ENCODE data around the gene ZNF428. TPM values are rescaled to one million over a fixed set of nuclear protein-coding genes. Genes with fewer than 3 reads are reported as not detected.

ZNF428 gene
- total and polyA plus RNA-seq, 2 of the 8 experiments (the other 6 are each of a cell fraction or from before 2014, with no cell fraction given) = 7.8 to 16.7 TPM

Small RNAs within 50 kb of the gene (small RNA-seq; reads per million reads assigned to genes)
- not detected for gene RN7SL368P (ENCODE audit: insufficient read depth)

Other genes with a start within 250 kb of the ZNF428 start
- not detected in 2 replicates for gene TEX101, start 204.7 kb downstream of the ZNF428 start, total RNA-seq (2021; fragmentation: NEBNext Ultra II Directional; extraction: Animal tissue kit (Norgen Biotek cat#: 25700))
- gene TEX101, start 204.7 kb downstream of the ZNF428 start, polyA plus RNA-seq (2011; rRNA removed) = 0.06 and 0.12 TPM in 2 replicates
- 4.0 and 4.1 TPM in 2 replicates for gene LYPD3, start 154.0 kb downstream of the ZNF428 start, total RNA-seq (2021; fragmentation: NEBNext Ultra II Directional; extraction: Animal tissue kit (Norgen Biotek cat#: 25700))
- 16.4 and 18.4 TPM in 2 replicates for gene LYPD3, start 154.0 kb downstream of the ZNF428 start, polyA plus RNA-seq (2011; rRNA removed)
- 7.5 and 8.5 TPM in 2 replicates for gene PHLDB3, start 114.9 kb downstream of the ZNF428 start, total RNA-seq (2021; fragmentation: NEBNext Ultra II Directional; extraction: Animal tissue kit (Norgen Biotek cat#: 25700))
- gene PHLDB3, start 114.9 kb downstream of the ZNF428 start, polyA plus RNA-seq (2011; rRNA removed) = 4.0 and 6.5 TPM in 2 replicates
- gene ETHE1, start 92.4 kb downstream of the ZNF428 start, total RNA-seq (2021; fragmentation: NEBNext Ultra II Directional; extraction: Animal tissue kit (Norgen Biotek cat#: 25700)) = 18.6 and 19.9 TPM in 2 replicates
- 92.7 and 96.0 TPM in 2 replicates for gene ETHE1, start 92.4 kb downstream of the ZNF428 start, polyA plus RNA-seq (2011; rRNA removed)
- gene ZNF575, start 86.4 kb downstream of the ZNF428 start, total RNA-seq (2021; fragmentation: NEBNext Ultra II Directional; extraction: Animal tissue kit (Norgen Biotek cat#: 25700)) = not detected in 2 replicates
- gene ZNF575, start 86.4 kb downstream of the ZNF428 start, polyA plus RNA-seq (2011; rRNA removed) = 0.05 and 0.16 TPM in 2 replicates
- 42.5 and 48.5 TPM in 2 replicates for gene XRCC1, start 44.1 kb downstream of the ZNF428 start, total RNA-seq (2021; fragmentation: NEBNext Ultra II Directional; extraction: Animal tissue kit (Norgen Biotek cat#: 25700))
- gene XRCC1, start 44.1 kb downstream of the ZNF428 start, polyA plus RNA-seq (2011; rRNA removed) = 44.4 and 57.9 TPM in 2 replicates
- 7.5 and 9.2 TPM in 2 replicates for gene PINLYP, start 43.8 kb downstream of the ZNF428 start, total RNA-seq (2021; fragmentation: NEBNext Ultra II Directional; extraction: Animal tissue kit (Norgen Biotek cat#: 25700))
- gene PINLYP, start 43.8 kb downstream of the ZNF428 start, polyA plus RNA-seq (2011; rRNA removed) = 27.1 and 31.3 TPM in 2 replicates
- gene IRGQ, start 23.5 kb downstream of the ZNF428 start, total RNA-seq (2021; fragmentation: NEBNext Ultra II Directional; extraction: Animal tissue kit (Norgen Biotek cat#: 25700)) = 39.9 and 42.9 TPM in 2 replicates
- 10.5 and 16.0 TPM in 2 replicates for gene IRGQ, start 23.5 kb downstream of the ZNF428 start, polyA plus RNA-seq (2011; rRNA removed)
- gene ZNF576, start 23.0 kb downstream of the ZNF428 start, total RNA-seq (2021; fragmentation: NEBNext Ultra II Directional; extraction: Animal tissue kit (Norgen Biotek cat#: 25700)) = 13.6 and 14.7 TPM in 2 replicates
- 32.4 and 35.9 TPM in 2 replicates for gene ZNF576, start 23.0 kb downstream of the ZNF428 start, polyA plus RNA-seq (2011; rRNA removed)
- gene SRRM5, start 7.5 kb downstream of the ZNF428 start, total RNA-seq (2021; fragmentation: NEBNext Ultra II Directional; extraction: Animal tissue kit (Norgen Biotek cat#: 25700)) = 0.11 and 0.25 TPM in 2 replicates
- 0.06 and 0.16 TPM in 2 replicates for gene SRRM5, start 7.5 kb downstream of the ZNF428 start, polyA plus RNA-seq (2011; rRNA removed)
- gene CADM4, start 20.2 kb upstream of the ZNF428 start, total RNA-seq (2021; fragmentation: NEBNext Ultra II Directional; extraction: Animal tissue kit (Norgen Biotek cat#: 25700)) = 23.1 and 25.0 TPM in 2 replicates
- 13.5 and 20.7 TPM in 2 replicates for gene CADM4, start 20.2 kb upstream of the ZNF428 start, polyA plus RNA-seq (2011; rRNA removed)
- gene PLAUR, start 50.5 kb upstream of the ZNF428 start, total RNA-seq (2021; fragmentation: NEBNext Ultra II Directional; extraction: Animal tissue kit (Norgen Biotek cat#: 25700)) = 22.9 and 23.0 TPM in 2 replicates
- 23.4 and 29.8 TPM in 2 replicates for gene PLAUR, start 50.5 kb upstream of the ZNF428 start, polyA plus RNA-seq (2011; rRNA removed)
- gene IRGC, start 96.4 kb upstream of the ZNF428 start, total RNA-seq (2021; fragmentation: NEBNext Ultra II Directional; extraction: Animal tissue kit (Norgen Biotek cat#: 25700)) = not detected in 2 replicates
- gene IRGC, start 96.4 kb upstream of the ZNF428 start, polyA plus RNA-seq (2011; rRNA removed) = not detected in 2 replicates
- 28.7 and 34.0 TPM in 2 replicates for gene SMG9, start 135.3 kb upstream of the ZNF428 start, total RNA-seq (2021; fragmentation: NEBNext Ultra II Directional; extraction: Animal tissue kit (Norgen Biotek cat#: 25700))
- 20.4 and 25.6 TPM in 2 replicates for gene SMG9, start 135.3 kb upstream of the ZNF428 start, polyA plus RNA-seq (2011; rRNA removed)
- 0.78 and 1.0 TPM in 2 replicates for gene KCNN4, start 161.3 kb upstream of the ZNF428 start, total RNA-seq (2021; fragmentation: NEBNext Ultra II Directional; extraction: Animal tissue kit (Norgen Biotek cat#: 25700))
- gene KCNN4, start 161.3 kb upstream of the ZNF428 start, polyA plus RNA-seq (2011; rRNA removed) = 1.5 and 2.0 TPM in 2 replicates
- 0.59 and 0.74 TPM in 2 replicates for gene LYPD5, start 182.8 kb upstream of the ZNF428 start, total RNA-seq (2021; fragmentation: NEBNext Ultra II Directional; extraction: Animal tissue kit (Norgen Biotek cat#: 25700))
- 4.3 TPM in 2 replicates for gene LYPD5, start 182.8 kb upstream of the ZNF428 start, polyA plus RNA-seq (2011; rRNA removed)
- gene ZNF283, start 207.7 kb upstream of the ZNF428 start, total RNA-seq (2021; fragmentation: NEBNext Ultra II Directional; extraction: Animal tissue kit (Norgen Biotek cat#: 25700)) = 3.6 and 4.3 TPM in 2 replicates
- gene ZNF283, start 207.7 kb upstream of the ZNF428 start, polyA plus RNA-seq (2011; rRNA removed) = 1.1 and 1.6 TPM in 2 replicates